Measurements from ENCODE around the gene CD300LB.

CD300LB gene

DNA sequence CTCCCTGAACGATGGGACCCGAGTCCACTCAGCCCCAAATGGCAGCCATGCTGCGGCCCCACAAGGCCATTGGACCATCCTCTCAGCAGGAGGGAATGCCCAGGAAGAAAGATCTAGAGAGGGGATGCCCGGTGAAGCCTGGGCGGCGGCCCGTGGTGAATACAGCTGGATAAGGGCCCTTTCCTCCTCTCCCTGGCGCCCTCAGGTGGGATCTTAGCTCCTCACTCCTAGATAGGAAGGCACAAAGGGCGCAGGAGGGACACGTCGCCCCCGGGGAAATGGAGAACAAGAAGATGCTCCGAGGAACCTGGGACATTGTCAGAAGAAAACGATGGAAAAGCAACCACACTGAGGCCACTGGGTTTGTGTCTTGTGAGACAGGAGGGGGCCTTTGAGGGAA lies 12.1 kb upstream of the CD300LB start:
- DNase-seq (no peak), ATAC-seq (ENCODE audit: insufficient read depth, low read depth) (no peak)
- Histone ChIP-seq H3K79me2 (ENCODE audit: insufficient read depth, low read length) (no peaks in the 10 kb centered on the region), H3K36me3 (ENCODE audit: insufficient read depth, low read length) (no peaks in the 10 kb centered on the region), H3K4me2 (ENCODE audit: insufficient read depth, low read length) (no peak overlapping the region), H3K27me3 (ENCODE audit: insufficient read depth, low read length, poor library complexity) (peaks cover 6% of the 10 kb centered on the region), H3K9me3 (ENCODE audit: insufficient read depth, low read length, severe bottlenecking) (no peaks in the 10 kb centered on the region), H3K4me3 (ENCODE audit: low read depth in 1 of 2, low read length in 2 of 2) (no peak overlapping the region), H2AFZ (ENCODE audit: low read depth, low read length) (no peak overlapping the region), H3K27ac (ENCODE audit: low read length) (no peak overlapping the region), H3K4me1 (ENCODE audit: insufficient read depth, low read length) (0 out of 2 replicates have a peak, but pooled peaks cover 3% of the 10 kb centered on the region), H4K20me1 (ENCODE audit: insufficient read depth, low read length) (0 out of 2 replicates have a peak, but pooled peaks cover 4% of the 10 kb centered on the region), H3K9ac (ENCODE audit: low read depth, low read length) (no peak overlapping the region)
- TF ChIP-seq CTCF (IDR thresholded peaks at IDR 0.05; ENCODE audit: borderline replicate concordance, extremely low read depth, low read length, poor library complexity, severe bottlenecking) (no peak), EZH2 (IDR thresholded peaks at IDR 0.05; ENCODE audit: borderline replicate concordance, low read depth, low read length, severe bottlenecking) (no peak)

- Histone ChIP-seq H3K79me2 (ENCODE audit: insufficient read depth, low read length) (no peaks in the 10 kb centered on the region), H4K20me1 (ENCODE audit: insufficient read depth, low read length) (0 out of 2 replicates have a peak, but pooled peaks cover 4% of the 10 kb centered on the region), H3K9ac (ENCODE audit: low read depth, low read length) (no peak overlapping the region), H2AFZ (ENCODE audit: low read depth, low read length) (no peak overlapping the region), H3K27ac (ENCODE audit: low read length) (no peak overlapping the region), H3K9me3 (ENCODE audit: insufficient read depth, low read length, severe bottlenecking) (no peaks in the 10 kb centered on the region), H3K27me3 (ENCODE audit: insufficient read depth, low read length, poor library complexity) (peaks cover 12% of the 10 kb centered on the region), H3K4me2 (ENCODE audit: insufficient read depth, low read length) (no peak overlapping the region), H3K4me3 (ENCODE audit: low read depth in 1 of 2, low read length in 2 of 2) (no peak overlapping the region), H3K4me1 (ENCODE audit: insufficient read depth, low read length) (0 out of 2 replicates have a peak, but pooled peaks cover 3% of the 10 kb centered on the region), H3K36me3 (ENCODE audit: insufficient read depth, low read length) (no peaks in the 10 kb centered on the region)
- ATAC-seq (ENCODE audit: insufficient read depth, low read depth) = no peak
- TF ChIP-seq EZH2 (IDR thresholded peaks at IDR 0.05; ENCODE audit: borderline replicate concordance, low read depth, low read length, severe bottlenecking) = no peak
- TF ChIP-seq CTCF (IDR thresholded peaks at IDR 0.05; ENCODE audit: borderline replicate concordance, extremely low read depth, low read length, poor library complexity, severe bottlenecking) = no peak
- DNase-seq = no peak
These were observed 11.6 kb upstream of the CD300LB start for GRCh38 chr17:74542727-74543383.

DNA sequence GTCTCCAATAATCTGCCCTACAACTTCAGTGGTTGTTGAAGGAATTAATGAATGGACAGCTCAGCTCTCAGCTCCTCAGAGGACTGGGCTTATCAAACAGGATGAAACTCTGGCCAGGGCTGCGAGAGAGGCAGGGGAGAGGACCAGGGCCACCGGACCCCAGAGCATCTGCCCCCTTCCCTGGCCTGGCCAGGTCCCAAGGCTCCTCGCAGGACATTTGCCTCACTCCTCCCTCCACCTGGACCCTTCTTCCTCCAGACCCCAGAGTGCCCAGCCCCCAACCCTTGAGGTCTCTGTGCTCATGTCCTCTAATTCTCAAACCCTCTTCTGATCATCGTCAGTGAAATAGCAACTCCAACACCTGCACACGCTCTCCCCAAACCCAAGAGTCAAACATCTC lies 10.9 kb upstream of the CD300LB start:
- H3K27me3 ChIP-seq (ENCODE audit: insufficient read depth, low read length, poor library complexity) = peaks cover 12% of the 10 kb centered on the region
- TF ChIP-seq CTCF (IDR thresholded peaks at IDR 0.05; ENCODE audit: borderline replicate concordance, extremely low read depth, low read length, poor library complexity, severe bottlenecking) (no peak), EZH2 (IDR thresholded peaks at IDR 0.05; ENCODE audit: borderline replicate concordance, low read depth, low read length, severe bottlenecking) (no peak)
- H3K9ac ChIP-seq (ENCODE audit: low read depth, low read length) = no peak overlapping the region
- H3K4me3 ChIP-seq (ENCODE audit: low read depth in 1 of 2, low read length in 2 of 2) = no peak overlapping the region
- DNase-seq (no peak), ATAC-seq (ENCODE audit: insufficient read depth, low read depth) (no peak)
- H3K36me3 ChIP-seq (ENCODE audit: insufficient read depth, low read length) = no peaks in the 10 kb centered on the region
- H3K27ac ChIP-seq (ENCODE audit: low read length) = no peak overlapping the region
- H3K9me3 ChIP-seq (ENCODE audit: insufficient read depth, low read length, severe bottlenecking) = no peaks in the 10 kb centered on the region
- no peak overlapping the region for H3K4me2 ChIP-seq (ENCODE audit: insufficient read depth, low read length)
- no peaks in the 10 kb centered on the region for H3K4me1 ChIP-seq (ENCODE audit: insufficient read depth, low read length)
- H2AFZ ChIP-seq (ENCODE audit: low read depth, low read length) = no peak overlapping the region
- no peaks in the 10 kb centered on the region for H3K79me2 ChIP-seq (ENCODE audit: insufficient read depth, low read length)
- 0 out of 2 replicates have a peak, but pooled peaks cover 4% of the 10 kb centered on the region for H4K20me1 ChIP-seq (ENCODE audit: insufficient read depth, low read length)

All from DND-41 (cell line).